Measurements from ENCODE around the gene SLC35D3.
"Not testable (repeated sequence)": the region's sequence is repeated elsewhere in the genome, so short reads cannot be mapped to it uniquely, and the experiment has no call there.

Gene SLC35D3

DNA sequence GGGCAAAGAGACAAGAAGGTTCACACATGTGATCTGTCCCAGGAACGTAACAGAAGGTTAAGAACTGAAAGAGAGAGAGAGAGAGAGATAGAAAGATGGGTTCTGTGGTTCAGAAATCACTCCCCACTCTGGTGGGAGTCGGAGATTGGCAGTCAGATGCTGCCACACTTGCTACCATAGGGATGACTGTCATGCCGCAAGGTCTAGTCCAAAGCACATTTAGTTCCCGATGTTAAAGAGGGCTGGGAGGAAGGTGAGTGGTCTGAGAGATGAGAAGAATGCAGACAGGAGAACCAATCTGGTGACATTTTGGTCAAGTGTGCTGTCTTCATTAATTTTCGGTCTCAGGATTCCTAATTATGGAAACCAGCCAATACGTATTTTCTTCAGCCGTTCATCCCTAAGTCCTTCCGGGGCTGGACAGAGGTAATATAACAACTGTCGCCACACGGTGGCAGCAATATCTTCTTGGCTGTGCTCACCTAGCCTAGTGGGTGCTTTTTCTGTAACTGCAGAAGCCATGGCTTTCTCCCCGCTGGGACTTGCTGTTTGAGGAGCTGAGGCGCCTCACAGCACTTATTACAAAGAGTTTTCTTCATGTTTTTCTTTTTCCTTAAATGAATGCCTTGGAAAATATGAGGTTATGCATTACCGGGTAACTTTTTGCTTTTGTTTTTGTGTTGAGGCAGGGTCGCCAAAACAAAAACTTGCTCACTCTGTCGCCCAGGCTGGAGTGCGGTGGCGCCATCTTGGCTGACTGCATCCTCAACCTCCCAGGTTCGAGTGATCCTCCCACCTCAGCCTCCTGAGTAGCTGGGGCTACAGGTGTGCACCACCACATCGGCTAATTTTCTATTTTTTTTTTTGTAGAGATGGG, 46.0 kb downstream of the SLC35D3 start:
- DNase-seq (ENCODE audit: low spot score): peak; percentile 62

DNA sequence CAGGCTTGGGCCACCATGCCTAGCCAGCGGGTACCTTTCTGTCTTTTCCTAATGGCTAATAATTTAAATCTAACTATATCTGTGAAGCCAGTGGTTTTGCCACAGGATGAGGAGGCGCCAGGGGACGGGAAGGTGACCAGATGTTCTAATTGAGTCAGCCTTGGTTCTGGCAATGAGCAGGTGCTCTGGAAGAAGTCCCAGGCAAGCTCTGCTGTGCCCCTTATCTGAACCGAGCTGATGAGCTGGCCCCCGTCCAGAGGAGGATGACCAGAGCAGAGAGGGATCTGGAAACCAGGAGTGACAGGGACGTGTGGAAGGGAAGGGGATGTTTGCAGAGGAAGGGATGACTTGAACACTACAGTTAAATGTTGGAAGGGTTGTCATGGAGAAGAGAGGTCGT, 46.7 kb downstream of the SLC35D3 start:
- no peak for DNase-seq (ENCODE audit: low spot score)

DNA sequence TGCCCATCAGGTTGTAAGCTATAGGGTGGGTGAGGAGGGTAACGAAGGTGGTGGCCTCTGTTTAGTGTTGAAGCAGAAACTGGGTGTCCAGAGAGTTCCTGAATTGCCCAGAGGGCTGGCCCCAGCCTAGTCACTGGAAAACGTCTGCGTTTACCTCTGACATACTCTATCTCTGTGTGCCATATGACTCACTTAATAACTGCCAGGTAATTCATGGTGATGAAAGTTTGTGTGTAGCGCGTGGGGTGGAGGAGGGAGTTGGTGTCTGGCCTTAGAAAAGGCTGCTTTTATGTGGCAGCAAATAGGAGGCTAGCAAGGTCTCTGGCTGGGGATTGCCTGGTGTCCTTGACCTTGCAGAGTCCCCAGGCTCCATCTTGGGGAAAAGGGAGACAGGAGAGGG, 47.3 kb downstream of the SLC35D3 start:
- DNase-seq (ENCODE audit: low spot score): no peak

DNA sequence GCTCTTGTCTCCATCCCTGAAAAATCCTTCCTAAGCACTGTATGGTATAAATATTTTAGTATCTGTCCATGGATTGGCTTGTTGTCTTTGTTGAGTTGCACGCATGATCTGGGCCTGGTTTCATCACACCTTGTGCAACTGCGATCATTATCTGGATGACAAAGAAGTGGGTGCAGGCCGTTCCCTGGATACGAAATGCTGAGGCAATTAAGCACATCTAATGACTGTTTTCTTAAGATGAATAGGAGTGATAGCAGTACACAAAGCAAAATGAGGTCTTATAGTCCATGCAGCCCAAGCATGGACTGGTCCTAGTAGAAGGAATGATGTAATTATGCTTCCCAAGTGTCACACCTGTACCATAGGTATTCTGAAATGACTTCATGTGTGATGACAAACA, 47.8 kb downstream of the SLC35D3 start:
- DNase-seq (ENCODE audit: low spot score): no peak

DNA sequence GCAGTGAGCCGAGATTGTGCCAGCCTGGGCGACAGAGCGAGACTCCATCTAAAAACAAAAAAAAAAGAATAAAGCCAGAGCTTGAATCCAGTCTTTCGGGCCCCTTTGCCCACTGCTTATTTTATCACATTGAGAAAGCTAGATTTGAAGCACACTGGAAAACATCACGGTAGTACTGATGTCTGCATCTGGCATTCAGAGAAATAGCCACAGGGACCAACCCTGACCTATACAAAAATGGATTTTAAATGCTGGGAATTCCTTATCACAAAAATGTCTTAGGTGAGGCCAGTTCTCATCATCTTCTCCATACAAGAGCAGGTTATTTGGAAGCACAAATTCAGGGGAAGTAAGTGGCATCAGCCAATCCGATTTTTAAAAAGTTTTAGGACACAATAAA, 49.5 kb downstream of the SLC35D3 start:
- no peak for DNase-seq (ENCODE audit: low spot score)

DNA sequence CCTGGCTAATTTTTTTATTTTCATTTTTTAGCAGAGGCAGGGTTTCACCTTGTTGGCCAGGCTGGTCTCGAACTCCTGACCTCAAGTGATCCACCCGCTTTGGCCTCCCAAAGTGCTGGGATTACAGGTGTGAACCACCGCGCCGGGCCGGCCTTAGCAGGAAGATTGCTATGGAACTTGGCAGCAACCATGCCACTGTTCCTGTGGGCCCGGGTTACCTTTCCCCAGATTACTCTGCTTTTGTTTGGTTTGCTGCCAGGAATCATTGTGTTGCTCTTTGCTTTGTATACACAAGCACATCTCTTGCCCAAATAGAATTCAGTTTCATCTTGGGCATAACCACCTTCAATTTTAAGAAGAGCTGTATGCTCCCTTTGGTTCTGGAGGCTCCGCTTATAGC, 51.7 kb downstream of the SLC35D3 start:
- not testable (repeated sequence) for DNase-seq (ENCODE audit: low spot score)
